CD4-positive, alpha-beta T cell (primary cell): ENCODE data around the gene APOC3. TPM values are rescaled to one million over a fixed set of nuclear protein-coding genes. Genes with fewer than 3 reads are reported as not detected.

Source experiments
- ATAC-seq: fragments of 200-7000 bp; cut with Tn5 transposase; one replicate; pipeline ENCODE4 v1.10.0; 2022; ENCODE audit warnings: mild to moderate bottlenecking; ENCODE audit not compliant: poor library complexity
- CTCF ChIA-PET: fragments of 350-600 bp; sonication (Branson Sonifier 250); formaldehyde crosslinking; loops from one replicate; lab custom pipeline; 2021; ENCODE audit warnings: antibody characterized with exemption, inconsistent platforms; lab: Charles Lee
- POLR2A ChIA-PET: fragments of 350-600 bp; sonication (Branson Sonifier 250); formaldehyde crosslinking; loops from one replicate; lab custom pipeline; 2021; ENCODE audit warnings: antibody characterized with exemption, inconsistent platforms; lab: Charles Lee
- DNase-seq, 14 experiments: peaks; one replicate each; pipeline ENCODE4 v3.0.0-alpha.2; 2013 to 2020; ENCODE audit warnings: mixed read lengths in 2 of 14
- H3K27ac ChIP-seq, 2 donors: one replicate each; pipeline versions ENCODE4 v1.5.1 to v1.7.0; 2013; ENCODE audit warnings: low read length in 2 of 2, low read depth in 1 of 2, mild to moderate bottlenecking in 1 of 2
- H3K27me3 ChIP-seq, 2 experiments: 1 replicate in 1 of 2; 2 replicates in 1 of 2; pipeline versions ENCODE4 v1.6.1 to v1.7.0; 2013; ENCODE audit warnings: low read length in 2 of 2, control low read depth in 1 of 2, mild to moderate bottlenecking in 1 of 2, moderate library complexity in 1 of 2; ENCODE audit not compliant: insufficient read depth in 2 of 2, control insufficient read depth in 1 of 2
- H3K36me3 ChIP-seq: one replicate; pipeline ENCODE4 v1.6.1; 2013; ENCODE audit warnings: low read length, control low read depth; ENCODE audit not compliant: insufficient read depth
- H3K4me1 ChIP-seq: one replicate; pipeline ENCODE4 v1.6.1; 2013; ENCODE audit warnings: low read length, control low read depth; ENCODE audit not compliant: insufficient read depth
- H3K4me3 ChIP-seq: one replicate; pipeline ENCODE4 v1.5.1; 2013; ENCODE audit warnings: mild to moderate bottlenecking, low read length, moderate library complexity
- H3K9me3 ChIP-seq, 2 experiments: 1 replicate in 1 of 2; 2 replicates in 1 of 2; pipeline versions ENCODE4 v1.6.1 to v1.7.0; 2013; ENCODE audit warnings: low read length in 2 of 2, mild to moderate bottlenecking in 2 of 2, control low read depth in 1 of 2, moderate library complexity in 1 of 2; ENCODE audit not compliant: control insufficient read depth in 1 of 2, insufficient read depth in 1 of 2
- H3K27ac Mint-ChIP-seq: one replicate; pipeline ENCODE4 v1.8.0; 2020; ENCODE audit warnings: mixed read lengths
- H3K27me3 Mint-ChIP-seq: one replicate; pipeline ENCODE4 v1.8.0; 2021; ENCODE audit warnings: mixed read lengths
- H3K36me3 Mint-ChIP-seq: one replicate; pipeline ENCODE4 v1.8.0; 2021; ENCODE audit warnings: low read depth, mixed read lengths
- H3K4me1 Mint-ChIP-seq: one replicate; pipeline ENCODE4 v1.8.0; 2021; ENCODE audit warnings: low read depth, mixed read lengths
- H3K4me3 Mint-ChIP-seq: one replicate; pipeline ENCODE4 v1.8.0; 2020; ENCODE audit warnings: mild to moderate bottlenecking, mixed read lengths
- H3K9me3 Mint-ChIP-seq: one replicate; pipeline ENCODE4 v1.8.0; 2020; ENCODE audit warnings: mixed read lengths
- intact Hi-C, 2 experiments: fragments of 100-400 bp; cut with DNase I in 1 of 2; cut with micrococcal nuclease in 1 of 2; formaldehyde crosslinking; loops; one replicate each; pipeline versions ENCODE4 v1.15.1 to v1.9.0; 2023 to 2025; cut with DNase I, micrococcal nuclease
- total RNA-seq, 174 experiments: library from RNA in 2 of 174; stranded (reverse) in 2 of 174; gene quantifications; one replicate each; pipeline ENCODE4 v1.2.3 and lab custom pipeline; 2021 to 2026
- TF ChIP-seq, protein P1 (sequence below): fragments of 200-600 bp; IDR thresholded peaks from one replicate; pipeline ENCODE4 v1.8.0; 2022; ENCODE audit warnings: antibody characterized with exemption, mild to moderate bottlenecking

APOC3 gene
- total RNA-seq, 2 experiments from 2014 or later: not detected

DNA sequence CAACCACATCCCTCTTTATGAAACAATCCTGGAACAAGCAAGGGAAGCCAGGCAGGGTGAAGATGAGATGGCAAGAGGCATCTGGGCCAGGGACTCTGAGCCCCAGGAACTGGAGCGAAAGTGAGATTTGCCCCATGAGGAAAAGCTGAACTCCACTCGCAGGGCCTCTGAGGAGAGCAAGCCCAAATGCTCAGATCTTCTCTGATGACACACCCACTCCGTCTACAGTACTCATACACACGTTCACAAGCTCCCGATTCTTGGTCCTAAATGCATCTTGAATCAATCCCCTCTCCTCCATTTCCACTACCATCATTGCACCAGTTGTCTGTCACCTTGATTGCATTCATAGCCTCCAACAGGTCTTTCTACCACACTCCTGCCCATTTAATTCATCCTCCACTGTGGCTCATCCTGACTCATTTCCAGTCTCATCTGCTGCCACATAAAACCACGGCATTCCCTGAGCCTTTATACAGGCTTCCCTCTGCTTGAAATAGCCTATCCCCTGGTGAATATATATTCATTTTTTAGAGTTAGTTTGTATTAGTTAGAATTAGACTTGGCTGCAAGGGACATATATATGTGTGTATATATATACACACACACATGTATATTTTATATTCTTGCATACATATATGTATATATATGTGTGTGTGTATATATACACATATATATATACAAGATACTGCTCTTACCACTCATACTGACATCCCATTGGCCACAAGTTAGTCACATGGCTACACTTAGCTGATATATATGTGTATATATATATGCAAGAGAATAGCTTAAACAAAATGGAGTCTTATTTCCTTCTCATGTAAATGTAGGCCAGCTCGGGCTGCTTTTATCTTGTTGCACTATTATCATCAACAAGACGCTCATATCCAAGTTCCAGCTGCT, 36.6 kb upstream of the APOC3 start:
- intact Hi-C loops: loop anchor here in 1 of 2 experiments (5.0 kb wide), 1 partner anchor 59 kb away; no protein-coding TSS in a partner anchor
- Mint-ChIP-seq H3K9me3 (no peaks in the 10 kb centered on the region), H3K27me3 (peaks cover 8% of the 10 kb centered on the region), H3K4me1 (peaks cover 26% of the 10 kb centered on the region), H3K27ac (no peak overlapping the region), H3K4me3 (peak overlapping the region; percentile 4), H3K36me3 (peaks cover 5% of the 10 kb centered on the region)
- Histone ChIP-seq H3K27me3 (no peaks in the 10 kb centered on the region), H3K4me1 (peaks cover 18% of the 10 kb centered on the region), H3K36me3 (no peaks in the 10 kb centered on the region), H3K9me3 (no peaks in the 10 kb centered on the region), H3K27ac (no peak overlapping the region), H3K4me3 (no peak overlapping the region)
- POLR2A ChIA-PET: interaction anchor here (1.3 kb wide), 1 partner anchor 43 kb away, joined by 4 read pairs; no protein-coding TSS in a partner anchor
- DNase-seq: no peak
- CTCF ChIA-PET: interaction anchor here (1.3 kb wide), 1 partner anchor 43 kb away, joined by 6 read pairs; no protein-coding TSS in a partner anchor
- TF ChIP-seq, protein P1, sequence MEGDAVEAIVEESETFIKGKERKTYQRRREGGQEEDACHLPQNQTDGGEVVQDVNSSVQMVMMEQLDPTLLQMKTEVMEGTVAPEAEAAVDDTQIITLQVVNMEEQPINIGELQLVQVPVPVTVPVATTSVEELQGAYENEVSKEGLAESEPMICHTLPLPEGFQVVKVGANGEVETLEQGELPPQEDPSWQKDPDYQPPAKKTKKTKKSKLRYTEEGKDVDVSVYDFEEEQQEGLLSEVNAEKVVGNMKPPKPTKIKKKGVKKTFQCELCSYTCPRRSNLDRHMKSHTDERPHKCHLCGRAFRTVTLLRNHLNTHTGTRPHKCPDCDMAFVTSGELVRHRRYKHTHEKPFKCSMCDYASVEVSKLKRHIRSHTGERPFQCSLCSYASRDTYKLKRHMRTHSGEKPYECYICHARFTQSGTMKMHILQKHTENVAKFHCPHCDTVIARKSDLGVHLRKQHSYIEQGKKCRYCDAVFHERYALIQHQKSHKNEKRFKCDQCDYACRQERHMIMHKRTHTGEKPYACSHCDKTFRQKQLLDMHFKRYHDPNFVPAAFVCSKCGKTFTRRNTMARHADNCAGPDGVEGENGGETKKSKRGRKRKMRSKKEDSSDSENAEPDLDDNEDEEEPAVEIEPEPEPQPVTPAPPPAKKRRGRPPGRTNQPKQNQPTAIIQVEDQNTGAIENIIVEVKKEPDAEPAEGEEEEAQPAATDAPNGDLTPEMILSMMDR: no peak
- ATAC-seq: peak; percentile 14

DNA sequence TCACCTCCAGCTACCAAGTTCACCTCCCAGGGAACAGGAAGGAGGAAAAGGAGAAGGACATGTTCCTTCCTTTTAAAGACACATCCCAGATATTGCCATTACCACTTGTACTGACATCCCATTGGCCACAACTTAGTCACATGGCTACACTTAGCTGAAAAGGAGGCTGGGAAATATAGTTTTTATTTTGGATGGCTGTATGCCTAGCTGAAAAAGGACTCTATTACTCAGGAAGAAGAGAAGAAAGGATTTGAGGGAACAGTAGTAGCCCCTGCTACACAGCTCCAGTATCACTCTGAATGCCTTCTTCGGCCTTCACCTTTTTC, 36.0 kb upstream of the APOC3 start:
- Histone ChIP-seq H3K4me3 (no peak overlapping the region), H3K27me3 (no peaks in the 10 kb centered on the region), H3K4me1 (peaks cover 12% of the 10 kb centered on the region), H3K36me3 (no peaks in the 10 kb centered on the region), H3K9me3 (no peaks in the 10 kb centered on the region), H3K27ac (no peak overlapping the region)
- DNase-seq: no peak
- intact Hi-C loops: loop anchor here in 1 of 2 experiments (5.0 kb wide), 1 partner anchor 59 kb away; no protein-coding TSS in a partner anchor
- peak; percentile 47 for ATAC-seq
- Mint-ChIP-seq H3K9me3 (no peaks in the 10 kb centered on the region), H3K4me1 (peaks cover 20% of the 10 kb centered on the region), H3K4me3 (no peak overlapping the region), H3K36me3 (no peaks in the 10 kb centered on the region), H3K27ac (no peak overlapping the region), H3K27me3 (peaks cover 8% of the 10 kb centered on the region)
- ChIA-PET POLR2A (interaction anchor here (1.3 kb wide), 1 partner anchor 42 kb away, joined by 4 read pairs; no protein-coding TSS in a partner anchor), CTCF (no interaction called here)
- TF ChIP-seq, protein P1: no peak

- TF ChIP-seq, protein P1: no peak
- DNase-seq (no peak), ATAC-seq (no peak)
- Mint-ChIP-seq H3K27me3 (peaks cover 12% of the 10 kb centered on the region), H3K36me3 (no peaks in the 10 kb centered on the region), H3K9me3 (no peaks in the 10 kb centered on the region), H3K4me3 (no peak overlapping the region), H3K27ac (no peak overlapping the region), H3K4me1 (peaks cover 12% of the 10 kb centered on the region)
- Histone ChIP-seq H3K4me1 (peaks cover 10% of the 10 kb centered on the region), H3K9me3 (no peaks in the 10 kb centered on the region), H3K4me3 (no peak overlapping the region), H3K36me3 (no peaks in the 10 kb centered on the region), H3K27ac (no peak overlapping the region), H3K27me3 (no peaks in the 10 kb centered on the region)
- CTCF ChIA-PET: interaction anchor here (1.1 kb wide), 1 partner anchor 41 kb away, joined by 3 read pairs; no protein-coding TSS in a partner anchor
- intact Hi-C loops: loop anchor here in 1 of 2 experiments (5.0 kb wide), 1 partner anchor 57 kb away; no protein-coding TSS in a partner anchor
- POLR2A ChIA-PET: no interaction called here
Observed at GRCh38 chr11:116794851-116795250, 34.9 kb upstream of the APOC3 start.
